RWPE1 (cell line): Measurements from ENCODE around the gene TIAM1.

Source experiments
- CTCF ChIA-PET: fragments of 350-600 bp; sonication (Branson Sonifier 250); formaldehyde crosslinking; extraction: SDS; loops from one replicate; lab custom pipeline; 2021; lab: Yijun Ruan, JAX
- POLR2A ChIA-PET: fragments of 400-600 bp; formaldehyde crosslinking; extraction: SDS; loops from one replicate; lab custom pipeline; 2020; ENCODE audit warnings: antibody characterized with exemption; ENCODE audit not compliant: low non-redundant PET; lab: Yijun Ruan, JAX
- DNase-seq: peaks from one replicate; pipeline ENCODE4 v3.0.0; 2012; ENCODE audit warnings: low spot score
- H3K27ac ChIP-seq: fragments of 450-650 bp; 2 replicates; pipeline ENCODE4 v1.5.1; 2017
- TF ChIP-seq, protein P1 (sequence below): fragments of 450-650 bp; conservative IDR thresholded peaks from 2 replicates; pipeline ENCODE4 v1.5.1; 2017; ENCODE audit warnings: low read depth, mild to moderate bottlenecking

Gene TIAM1

DNA sequence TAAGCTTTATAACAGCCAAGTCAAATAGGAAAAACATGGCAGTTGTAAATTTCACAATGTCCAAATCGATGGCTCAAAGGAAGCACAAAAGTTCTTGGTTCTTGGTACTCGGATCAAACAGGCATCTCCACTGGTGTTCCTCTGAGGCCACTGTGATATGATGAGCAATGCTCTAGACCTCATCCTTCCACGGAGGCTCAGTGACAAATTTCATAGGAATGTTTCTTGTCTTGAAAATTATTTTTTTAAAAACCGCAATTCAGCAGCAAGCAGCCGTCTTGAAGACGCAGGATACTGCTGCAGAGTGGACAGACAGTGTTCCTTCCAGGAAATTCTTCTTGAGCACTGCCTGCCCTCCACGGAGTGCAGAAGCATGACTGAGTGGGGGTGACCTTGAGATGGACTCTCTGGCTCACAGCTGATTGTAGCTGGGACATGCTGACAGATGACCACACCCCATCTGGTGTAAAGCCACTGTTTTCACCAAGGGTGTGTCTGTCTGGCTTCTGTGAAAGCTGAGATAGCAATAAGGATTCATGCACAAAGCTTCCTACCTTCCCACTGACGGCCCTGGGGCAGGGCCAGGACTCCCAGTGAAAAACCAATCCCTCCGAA, 61.9 kb downstream of the TIAM1 start:
- POLR2A ChIA-PET: no interaction called here

DNA sequence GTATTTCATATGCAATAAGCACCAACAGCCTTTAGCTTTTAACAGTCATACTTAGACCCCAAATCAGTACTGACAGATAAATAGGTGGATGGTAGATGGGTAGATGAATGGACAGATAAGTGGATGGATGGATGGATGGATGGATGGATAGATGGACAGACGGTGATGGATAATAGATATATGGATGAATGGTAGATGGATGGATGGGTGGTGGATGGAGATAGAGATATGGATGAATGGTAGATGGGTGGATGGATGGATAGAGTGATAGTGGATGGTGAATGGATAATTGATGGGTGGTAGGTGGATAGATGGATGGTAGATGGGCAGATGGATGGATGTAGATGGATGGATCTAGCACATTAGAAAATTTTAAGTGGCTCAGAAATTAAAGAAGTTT, 62.5 kb downstream of the TIAM1 start:
- no peak for DNase-seq
- no peak overlapping the region for H3K27ac ChIP-seq
- ChIA-PET POLR2A (no interaction called here), CTCF (interaction anchor here (1.0 kb wide), 1 partner anchor 9 kb away, joined by 7 read pairs; no protein-coding TSS in a partner anchor)
- TF ChIP-seq, protein P1, sequence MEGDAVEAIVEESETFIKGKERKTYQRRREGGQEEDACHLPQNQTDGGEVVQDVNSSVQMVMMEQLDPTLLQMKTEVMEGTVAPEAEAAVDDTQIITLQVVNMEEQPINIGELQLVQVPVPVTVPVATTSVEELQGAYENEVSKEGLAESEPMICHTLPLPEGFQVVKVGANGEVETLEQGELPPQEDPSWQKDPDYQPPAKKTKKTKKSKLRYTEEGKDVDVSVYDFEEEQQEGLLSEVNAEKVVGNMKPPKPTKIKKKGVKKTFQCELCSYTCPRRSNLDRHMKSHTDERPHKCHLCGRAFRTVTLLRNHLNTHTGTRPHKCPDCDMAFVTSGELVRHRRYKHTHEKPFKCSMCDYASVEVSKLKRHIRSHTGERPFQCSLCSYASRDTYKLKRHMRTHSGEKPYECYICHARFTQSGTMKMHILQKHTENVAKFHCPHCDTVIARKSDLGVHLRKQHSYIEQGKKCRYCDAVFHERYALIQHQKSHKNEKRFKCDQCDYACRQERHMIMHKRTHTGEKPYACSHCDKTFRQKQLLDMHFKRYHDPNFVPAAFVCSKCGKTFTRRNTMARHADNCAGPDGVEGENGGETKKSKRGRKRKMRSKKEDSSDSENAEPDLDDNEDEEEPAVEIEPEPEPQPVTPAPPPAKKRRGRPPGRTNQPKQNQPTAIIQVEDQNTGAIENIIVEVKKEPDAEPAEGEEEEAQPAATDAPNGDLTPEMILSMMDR: no peak

More for the DNA sequence above, 61.9 kb downstream of the TIAM1 start:
- DNase-seq: no peak
- CTCF ChIA-PET: interaction anchor here (1.0 to 1.4 kb wide), 2 partner anchors 9 to 66 kb away, joined by 3 to 7 read pairs; no protein-coding TSS in a partner anchor
- TF ChIP-seq, protein P1: no peak
- H3K27ac ChIP-seq: peak overlapping the region; percentile 23; the same call in 1 of the 2 replicates

DNA sequence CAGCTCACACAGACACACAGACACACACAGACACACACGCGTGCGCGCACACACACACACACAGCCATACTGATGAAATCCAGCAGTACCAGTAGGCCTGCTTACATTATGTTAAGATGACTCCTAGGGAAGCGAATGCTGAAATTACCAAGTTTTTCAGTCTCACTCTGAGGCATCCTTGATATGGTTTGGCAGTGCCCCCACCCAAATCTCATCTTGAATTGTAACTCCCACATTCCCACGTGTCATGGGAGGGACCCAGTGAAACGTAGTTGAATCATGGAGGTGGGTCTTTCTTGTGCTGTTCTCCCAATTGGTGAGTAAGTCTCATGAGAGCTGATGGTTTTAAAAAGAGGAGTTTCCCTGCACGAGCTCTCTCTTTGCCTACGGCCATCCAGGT, 64.1 kb downstream of the TIAM1 start:
- H3K27ac ChIP-seq: no peak overlapping the region
- POLR2A ChIA-PET: no interaction called here
- CTCF ChIA-PET: interaction anchor here (0.7 kb wide), 1 partner anchor 199 kb away, joined by 3 read pairs; no protein-coding TSS in a partner anchor
- no peak for DNase-seq
- TF ChIP-seq, protein P1: no peak

DNA sequence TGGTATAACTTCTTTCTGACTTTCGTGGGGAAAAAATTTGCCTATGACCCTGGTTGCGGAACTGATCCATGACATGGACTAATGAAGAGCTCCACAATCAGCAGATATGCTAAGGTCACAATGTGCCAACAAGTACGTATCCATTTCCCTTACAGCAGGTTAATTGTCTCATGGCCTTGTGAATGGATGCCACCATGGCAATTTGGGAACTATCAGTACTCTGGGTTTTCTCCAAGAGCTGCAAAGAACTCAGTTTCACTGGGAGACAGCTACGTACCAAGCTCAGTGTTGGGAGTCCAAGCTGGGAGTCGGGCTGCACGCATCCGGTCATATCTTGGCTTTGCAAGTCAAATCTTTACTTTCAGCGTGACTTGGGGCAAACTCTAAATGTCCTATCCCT, 64.8 kb downstream of the TIAM1 start:
- ChIA-PET POLR2A (no interaction called here), CTCF (no interaction called here)
- DNase-seq: no peak
- TF ChIP-seq, protein P1: no peak
- no peak overlapping the region for H3K27ac ChIP-seq

DNA sequence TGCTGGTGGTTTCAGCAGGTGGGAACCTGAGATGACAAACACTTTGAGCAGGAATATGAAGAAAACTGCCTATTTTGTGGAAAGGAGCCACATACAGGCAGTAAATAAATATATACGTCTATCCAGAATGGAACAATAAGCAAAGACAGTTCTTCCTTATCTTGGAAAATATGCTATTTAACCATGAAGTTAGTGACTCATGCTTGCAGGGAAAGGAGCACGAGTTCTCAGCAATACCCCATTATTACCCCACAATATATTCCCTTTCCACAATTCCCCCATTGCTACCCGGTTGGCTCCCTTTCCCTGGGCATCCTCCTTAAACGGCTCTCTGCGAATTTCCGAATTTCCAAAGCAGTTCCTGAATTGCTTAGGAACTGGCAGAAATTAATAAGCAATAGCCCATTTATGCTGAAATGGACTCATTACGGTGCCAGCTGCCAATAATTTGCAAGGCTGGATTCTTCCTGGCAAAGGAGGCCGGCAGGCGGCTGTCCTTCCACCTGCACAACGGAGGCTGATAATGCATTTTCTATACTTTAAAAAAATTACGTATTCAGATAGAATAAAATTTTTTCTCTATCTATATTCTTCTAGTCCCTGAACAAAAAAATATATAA, 65.4 kb downstream of the TIAM1 start:
- DNase-seq: no peak
- ChIA-PET POLR2A (no interaction called here), CTCF (no interaction called here)
- TF ChIP-seq, protein P1: no peak
- no peak overlapping the region for H3K27ac ChIP-seq

DNA sequence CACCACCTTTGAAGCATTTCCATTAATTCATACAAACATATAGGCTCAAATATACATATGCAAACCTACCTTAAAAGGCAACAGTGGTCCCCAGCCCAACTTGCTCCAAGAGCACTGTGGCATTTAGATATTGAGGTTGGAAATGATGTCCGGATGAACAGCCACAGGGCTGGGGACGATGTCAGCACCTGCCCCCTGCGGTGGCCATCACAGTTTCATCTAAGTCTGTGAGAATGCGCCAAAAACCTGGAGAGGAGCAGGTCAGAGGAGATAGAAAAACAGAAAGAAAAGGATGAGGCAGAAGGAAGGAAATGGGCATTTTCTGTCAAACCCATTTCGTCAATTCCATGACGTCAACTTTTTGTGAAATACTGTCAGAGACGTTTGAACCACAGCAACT, 67.4 kb downstream of the TIAM1 start:
- no peak for DNase-seq
- TF ChIP-seq, protein P1: no peak
- CTCF ChIA-PET: no interaction called here
- no peak overlapping the region for H3K27ac ChIP-seq
- POLR2A ChIA-PET: no interaction called here
